KMS-11 (cell line): ENCODE results near the gene AMIGO2.

ENCODE experiments used
- H2AFZ ChIP-seq: fragments of 200-600 bp; sonication (generic); 2 replicates; pipeline ENCODE4 v1.6.1; 2016; ENCODE audit warnings: antibody characterized with exemption, mixed run types, low read depth
- H3K27ac ChIP-seq: fragments of 200-600 bp; sonication (generic); 2 replicates; pipeline ENCODE4 v1.6.1; 2016; ENCODE audit warnings: mild to moderate bottlenecking, mixed run types
- H3K27me3 ChIP-seq: fragments of 200-600 bp; sonication (generic); 2 replicates; pipeline ENCODE4 v1.6.1; 2017; ENCODE audit warnings: mild to moderate bottlenecking, low read depth, mixed run types, moderate library complexity; ENCODE audit not compliant: insufficient read depth
- H3K36me3 ChIP-seq: fragments of 200-600 bp; sonication (generic); 2 replicates; pipeline ENCODE4 v1.6.1; 2017; ENCODE audit warnings: mild to moderate bottlenecking, mixed run types; ENCODE audit not compliant: insufficient read depth
- H3K4me1 ChIP-seq: fragments of 200-600 bp; sonication (generic); 2 replicates; pipeline ENCODE4 v1.6.1; 2016; ENCODE audit warnings: mild to moderate bottlenecking, low read depth, mixed run types; ENCODE audit not compliant: poor library complexity, severe bottlenecking
- H3K4me2 ChIP-seq: fragments of 200-600 bp; sonication (generic); 2 replicates; pipeline ENCODE4 v1.7.0; 2016; ENCODE audit warnings: mild to moderate bottlenecking, mixed run types
- H3K4me3 ChIP-seq: fragments of 200-600 bp; sonication (generic); IDR thresholded peaks from 2 replicates; pipeline ENCODE4 v1.6.1; 2017; ENCODE audit warnings: low read depth, low read length, mixed read lengths; ENCODE audit not compliant: insufficient read depth
- H3K79me2 ChIP-seq: fragments of 200-600 bp; sonication (generic); 2 replicates; pipeline ENCODE4 v1.6.1; 2016; ENCODE audit warnings: low read depth, mixed run types; ENCODE audit not compliant: insufficient read depth
- H3K9ac ChIP-seq: fragments of 200-600 bp; sonication (generic); 2 replicates; pipeline ENCODE4 v1.6.1; 2016; ENCODE audit warnings: mild to moderate bottlenecking, mixed run types
- H4K20me1 ChIP-seq: fragments of 200-600 bp; sonication (generic); 2 replicates; pipeline ENCODE4 v1.6.1; 2016; ENCODE audit warnings: mild to moderate bottlenecking, mixed run types; ENCODE audit not compliant: insufficient read depth
- TF ChIP-seq, protein P1 (sequence below): fragments of 200-600 bp; sonication (generic); conservative IDR thresholded peaks from 2 replicates; pipeline ENCODE4 v1.6.1; 2017; ENCODE audit warnings: low read depth, mild to moderate bottlenecking, antibody characterized with exemption, low read length, moderate library complexity, mixed read lengths

AMIGO2 gene

GRCh38 chr12:47091009-47091408, 11.2 kb upstream of the AMIGO2 start:
- Histone ChIP-seq H2AFZ (no peak overlapping the region), H3K36me3 (no peaks in the 10 kb centered on the region), H3K4me2 (no peak overlapping the region), H3K4me1 (no peaks in the 10 kb centered on the region), H3K4me3 (no peak overlapping the region), H4K20me1 (no peaks in the 10 kb centered on the region), H3K27me3 (no peaks in the 10 kb centered on the region), H3K79me2 (no peaks in the 10 kb centered on the region), H3K27ac (no peak overlapping the region), H3K9ac (no peak overlapping the region)
- TF ChIP-seq, protein P1, sequence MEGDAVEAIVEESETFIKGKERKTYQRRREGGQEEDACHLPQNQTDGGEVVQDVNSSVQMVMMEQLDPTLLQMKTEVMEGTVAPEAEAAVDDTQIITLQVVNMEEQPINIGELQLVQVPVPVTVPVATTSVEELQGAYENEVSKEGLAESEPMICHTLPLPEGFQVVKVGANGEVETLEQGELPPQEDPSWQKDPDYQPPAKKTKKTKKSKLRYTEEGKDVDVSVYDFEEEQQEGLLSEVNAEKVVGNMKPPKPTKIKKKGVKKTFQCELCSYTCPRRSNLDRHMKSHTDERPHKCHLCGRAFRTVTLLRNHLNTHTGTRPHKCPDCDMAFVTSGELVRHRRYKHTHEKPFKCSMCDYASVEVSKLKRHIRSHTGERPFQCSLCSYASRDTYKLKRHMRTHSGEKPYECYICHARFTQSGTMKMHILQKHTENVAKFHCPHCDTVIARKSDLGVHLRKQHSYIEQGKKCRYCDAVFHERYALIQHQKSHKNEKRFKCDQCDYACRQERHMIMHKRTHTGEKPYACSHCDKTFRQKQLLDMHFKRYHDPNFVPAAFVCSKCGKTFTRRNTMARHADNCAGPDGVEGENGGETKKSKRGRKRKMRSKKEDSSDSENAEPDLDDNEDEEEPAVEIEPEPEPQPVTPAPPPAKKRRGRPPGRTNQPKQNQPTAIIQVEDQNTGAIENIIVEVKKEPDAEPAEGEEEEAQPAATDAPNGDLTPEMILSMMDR, result no peak

DNA sequence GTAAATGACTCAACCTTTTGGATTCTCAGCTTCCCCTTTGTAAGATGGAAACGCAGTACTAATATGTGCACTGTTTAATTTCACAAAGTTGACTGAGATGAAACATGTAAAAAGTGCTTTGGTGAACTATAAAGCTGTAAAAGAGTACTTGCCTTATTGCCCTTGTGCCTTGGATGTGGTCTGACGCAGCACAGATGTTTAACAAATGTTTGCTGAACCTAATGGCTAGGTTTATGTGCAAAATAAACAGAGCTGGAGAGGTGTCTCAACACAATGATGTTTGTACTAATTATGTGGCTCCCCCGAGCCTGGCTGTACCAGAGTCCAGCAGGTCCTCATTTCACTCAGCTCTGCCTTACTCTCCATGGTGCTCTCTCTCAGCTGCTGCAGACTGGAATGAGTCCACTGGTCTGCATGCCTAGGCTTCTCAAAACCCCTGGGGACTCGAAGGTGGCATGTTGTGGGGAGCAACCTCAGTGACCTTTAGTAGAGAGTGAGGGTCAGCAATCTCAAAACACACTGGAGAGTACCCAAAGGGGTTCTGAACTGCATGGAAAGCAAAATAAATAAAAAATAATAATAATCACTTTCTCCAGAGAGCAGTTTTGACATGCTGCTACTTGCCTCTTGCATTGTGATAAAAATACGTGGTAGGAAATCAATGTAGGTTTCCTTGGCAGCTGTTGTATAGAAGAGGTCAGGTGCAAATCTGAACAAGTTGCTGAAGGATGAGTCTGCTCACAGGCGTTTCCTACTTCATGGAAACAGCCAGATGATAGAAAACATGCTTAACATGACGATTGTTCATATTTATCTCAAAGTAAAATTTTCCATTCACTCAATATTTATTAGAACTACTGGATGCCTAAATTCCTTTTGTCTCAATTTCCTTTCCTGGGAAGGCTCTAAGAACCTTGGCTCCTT, 8.5 kb upstream of the AMIGO2 start:
- no peak overlapping the region for H3K9ac ChIP-seq
- H4K20me1 ChIP-seq, result no peaks in the 10 kb centered on the region
- no peak overlapping the region for H3K4me2 ChIP-seq
- no peaks in the 10 kb centered on the region for H3K4me1 ChIP-seq
- H3K27ac ChIP-seq, result no peak overlapping the region
- no peaks in the 10 kb centered on the region for H3K79me2 ChIP-seq
- H3K4me3 ChIP-seq, result no peak overlapping the region
- no peak overlapping the region for H2AFZ ChIP-seq
- TF ChIP-seq, protein P1, result no peak
- H3K36me3 ChIP-seq, result no peaks in the 10 kb centered on the region
- H3K27me3 ChIP-seq, result no peaks in the 10 kb centered on the region

GRCh38 chr12:47087088-47087688, 7.4 kb upstream of the AMIGO2 start:
- Histone ChIP-seq H3K4me3 (no peak overlapping the region), H3K36me3 (no peaks in the 10 kb centered on the region), H3K27ac (no peak overlapping the region), H3K79me2 (no peaks in the 10 kb centered on the region), H3K4me1 (no peaks in the 10 kb centered on the region), H2AFZ (no peak overlapping the region), H3K4me2 (no peak overlapping the region), H3K27me3 (no peaks in the 10 kb centered on the region), H3K9ac (no peak overlapping the region), H4K20me1 (no peaks in the 10 kb centered on the region)
- TF ChIP-seq, protein P1, result no peak

GRCh38 chr12:47085815-47086252, 6.1 kb upstream of the AMIGO2 start:
- Histone ChIP-seq H3K27ac (no peak overlapping the region), H2AFZ (no peak overlapping the region), H3K9ac (no peak overlapping the region), H3K36me3 (no peaks in the 10 kb centered on the region), H3K79me2 (no peaks in the 10 kb centered on the region), H3K27me3 (no peaks in the 10 kb centered on the region), H3K4me1 (no peaks in the 10 kb centered on the region), H4K20me1 (no peaks in the 10 kb centered on the region), H3K4me2 (no peak overlapping the region), H3K4me3 (no peak overlapping the region)
- TF ChIP-seq, protein P1, result no peak
